Prostate gland (tissue), 2 donors: Measurements from ENCODE around the gene ADAMTS2.

Experiments used
- CTCF ChIP-seq, 4 experiments: fragments of 200-600 bp in 2 of 4; fragments of 450-650 bp in 2 of 4; sonication (generic) in 2 of 4; IDR thresholded peaks; 1 replicate in 3 of 4; 2 replicates in 1 of 4; pipeline ENCODE4 v1.5.1; 2016 to 2019; ENCODE audit warnings: antibody characterized with exemption in 4 of 4, mild to moderate bottlenecking in 2 of 4, moderate library complexity in 2 of 4
- POLR2AphosphoS5 ChIP-seq: sonication (generic); formaldehyde crosslinking; IDR thresholded peaks from one replicate; pipeline ENCODE4 v1.6.1; 2017; ENCODE audit warnings: antibody characterized with exemption

DNA sequence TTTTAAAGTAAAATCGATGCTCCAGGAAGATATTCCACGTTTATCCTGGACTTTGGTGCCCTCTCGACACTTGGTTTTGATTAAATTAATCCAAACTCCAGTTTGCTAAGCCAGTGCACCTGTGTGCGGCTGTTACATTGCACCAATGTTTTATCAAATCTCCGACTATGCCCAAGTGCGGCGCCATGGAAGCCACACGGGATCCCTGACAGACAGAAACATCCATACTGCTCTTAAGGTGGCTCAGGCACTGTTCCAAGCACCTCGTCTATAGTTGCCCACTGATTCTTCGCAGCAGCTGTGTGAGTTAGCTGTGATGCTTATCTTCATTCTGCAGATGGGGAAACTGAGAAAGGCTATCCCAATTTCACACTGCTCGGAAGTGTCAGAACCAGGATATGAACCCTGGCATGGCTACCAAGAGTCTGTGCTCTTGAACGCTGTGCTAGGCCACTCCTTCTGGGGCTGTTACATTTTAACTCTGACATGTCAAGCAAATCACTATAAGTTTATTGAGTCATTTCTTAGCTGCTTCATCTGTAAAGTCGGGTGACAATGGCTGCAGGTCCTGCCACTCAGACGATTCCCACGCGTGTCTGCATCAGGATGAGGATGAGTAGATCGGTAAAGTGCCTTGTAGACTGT, 113.0 kb downstream of the ADAMTS2 start:
- TF ChIP-seq POLR2AphosphoS5 (no peak), CTCF (IDR thresholded peaks at IDR 0.05) (no peak)
